GM23248 (cell line): ENCODE data around the gene CTIF.

Experiments used
- EZH2 ChIP-seq: fragments of 200-600 bp; sonication (generic); IDR thresholded peaks from 2 replicates; pipeline ENCODE4 v1.6.1; 2018; ENCODE audit warnings: antibody characterized with exemption, mild to moderate bottlenecking; ENCODE audit not compliant: insufficient read depth, poor library complexity, severe bottlenecking
- EZH2phosphoT487 ChIP-seq: fragments of 200-600 bp; sonication (generic); IDR thresholded peaks from 2 replicates; pipeline ENCODE4 v1.6.1; 2018; ENCODE audit warnings: antibody characterized with exemption, moderate library complexity, mild to moderate bottlenecking, low read depth; ENCODE audit not compliant: insufficient read depth

GRCh38 chr18:48876590-48876989 is 337.8 kb downstream of the CTIF start:
- no peak for TF ChIP-seq EZH2
- TF ChIP-seq EZH2phosphoT487, result no peak
